Neural cell (in vitro differentiated cells): ENCODE results near the gene HLCS. TPM values are rescaled to one million over a fixed set of nuclear protein-coding genes. Genes with fewer than 3 reads are reported as not detected.

Source experiments
- H2AFZ ChIP-seq: fragments of 200-600, 300-800 bp; sonication (generic), shearing (Covaris generic); 2 replicates; pipeline ENCODE4 v1.6.0; 2014; ENCODE audit warnings: low read depth, mild to moderate bottlenecking, antibody characterized with exemption, low read length, moderate library complexity
- H3F3A ChIP-seq: fragments of 200-600 bp; shearing (Covaris generic); 2 replicates; pipeline ENCODE4 v1.6.1; 2016; ENCODE audit warnings: mild to moderate bottlenecking, moderate library complexity, mixed read lengths, antibody characterized with exemption, low read length; ENCODE audit not compliant: insufficient read depth, poor library complexity, severe bottlenecking
- H3K27ac ChIP-seq: fragments of 200-600, 300-800 bp; sonication (generic), shearing (Covaris generic); 2 replicates; pipeline ENCODE4 v1.5.1; 2014; ENCODE audit warnings: mild to moderate bottlenecking, low read length, moderate library complexity
- H3K27me3 ChIP-seq: fragments of 300-800, 200-600 bp; sonication (generic), shearing (Covaris generic); 2 replicates; pipeline ENCODE4 v1.6.0; 2014; ENCODE audit warnings: mild to moderate bottlenecking, low read depth, low read length, moderate library complexity; ENCODE audit not compliant: insufficient read depth
- H3K36me3 ChIP-seq: fragments of 300-800, 200-600 bp; sonication (generic), shearing (Covaris generic); 2 replicates; pipeline ENCODE4 v1.5.1; 2014; ENCODE audit warnings: mild to moderate bottlenecking, antibody characterized with exemption, low read length, moderate library complexity; ENCODE audit not compliant: insufficient read depth
- H3K4me2 ChIP-seq: fragments of 300-800, 200-600 bp; sonication (generic), shearing (Covaris generic); 2 replicates; pipeline ENCODE4 v1.6.0; 2014; ENCODE audit warnings: mild to moderate bottlenecking, low read length
- H3K4me3 ChIP-seq: fragments of 300-800, 200-600 bp; sonication (generic), shearing (Covaris generic); 2 replicates; pipeline ENCODE4 v1.5.1; 2014; ENCODE audit warnings: mild to moderate bottlenecking, low read length, moderate library complexity
- H3K79me2 ChIP-seq: fragments of 200-600 bp; shearing (Covaris generic); replicated peaks from 2 replicates; pipeline ENCODE4 v1.6.0; 2014; ENCODE audit warnings: mild to moderate bottlenecking, low read length, moderate library complexity; ENCODE audit not compliant: insufficient read depth
- H3K9ac ChIP-seq: fragments of 300-800, 200-600 bp; sonication (generic), shearing (Covaris generic); 2 replicates; pipeline ENCODE4 v1.6.1; 2016; ENCODE audit warnings: mild to moderate bottlenecking, low read length, mixed read lengths
- H3K9me2 ChIP-seq: fragments of 200-600 bp; shearing (Covaris generic); 2 replicates; pipeline ENCODE4 v1.6.1; 2016; ENCODE audit warnings: mild to moderate bottlenecking, low read length, mixed read lengths; ENCODE audit not compliant: insufficient read depth
- H3K9me3 ChIP-seq: fragments of 200-600, 300-800 bp; sonication (generic), shearing (Covaris generic); 2 replicates; pipeline ENCODE4 v1.6.1; 2016; ENCODE audit warnings: mild to moderate bottlenecking, mixed run types, low read length, moderate library complexity, mixed read lengths
- H4K20me1 ChIP-seq: fragments of 200-600 bp; shearing (Covaris generic); 2 replicates; pipeline ENCODE4 v1.6.1; 2016; ENCODE audit warnings: mild to moderate bottlenecking, mixed run types; ENCODE audit not compliant: insufficient read depth
- EP300 ChIP-seq: fragments of 450-650 bp; conservative IDR thresholded peaks from 2 replicates; pipeline ENCODE4 v1.6.1; 2014; ENCODE audit warnings: antibody characterized with exemption, mild to moderate bottlenecking, moderate library complexity; ENCODE audit not compliant: poor library complexity, severe bottlenecking
- EZH2 ChIP-seq: fragments of 200-600, 300-800 bp; shearing (Covaris generic), sonication (generic); IDR thresholded peaks from 2 replicates; pipeline ENCODE4 v1.6.1; 2014; ENCODE audit warnings: antibody characterized with exemption, low read length, borderline replicate concordance, mild to moderate bottlenecking; ENCODE audit not compliant: insufficient read depth, poor library complexity, severe bottlenecking
- MXI1 ChIP-seq: fragments of 450-650 bp; conservative IDR thresholded peaks from 2 replicates; pipeline ENCODE4 v1.6.1; 2014; ENCODE audit warnings: antibody characterized with exemption, mild to moderate bottlenecking; ENCODE audit not compliant: poor library complexity, severe bottlenecking
- POLR2AphosphoS5 ChIP-seq: IDR thresholded peaks from 2 replicates; pipeline ENCODE4 v1.6.1; 2012
- RAD21 ChIP-seq: fragments of 450-650 bp; conservative IDR thresholded peaks from 2 replicates; pipeline ENCODE4 v1.6.1; 2014; ENCODE audit warnings: antibody characterized with exemption, mild to moderate bottlenecking, moderate library complexity
- SMC3 ChIP-seq: fragments of 450-650 bp; conservative IDR thresholded peaks from 2 replicates; pipeline ENCODE4 v1.6.1; 2014; ENCODE audit warnings: antibody characterized with exemption, mild to moderate bottlenecking, moderate library complexity; ENCODE audit not compliant: poor library complexity
- polyA plus RNA-seq: library from polyadenylated mRNA; depleted of rRNA; stranded (reverse); fragments of >200 nt; gene quantifications from 2 replicates; pipeline ENCODE4 v1.2.3, GENCODE V29; 2014
- TF ChIP-seq, protein P1 (sequence below): IDR thresholded peaks from 2 replicates; pipeline ENCODE4 v1.6.1; 2012; ENCODE audit warnings: borderline replicate concordance
- TF ChIP-seq, protein P2 (sequence below): fragments of 450-650 bp; IDR thresholded peaks from 2 replicates; pipeline ENCODE4 v1.5.1; 2014; ENCODE audit warnings: antibody characterized with exemption, mild to moderate bottlenecking, moderate library complexity; ENCODE audit not compliant: poor library complexity, severe bottlenecking

The HLCS gene
- polyA plus RNA-seq, 1 donor from 2014 or later, result 12.1 TPM

DNA sequence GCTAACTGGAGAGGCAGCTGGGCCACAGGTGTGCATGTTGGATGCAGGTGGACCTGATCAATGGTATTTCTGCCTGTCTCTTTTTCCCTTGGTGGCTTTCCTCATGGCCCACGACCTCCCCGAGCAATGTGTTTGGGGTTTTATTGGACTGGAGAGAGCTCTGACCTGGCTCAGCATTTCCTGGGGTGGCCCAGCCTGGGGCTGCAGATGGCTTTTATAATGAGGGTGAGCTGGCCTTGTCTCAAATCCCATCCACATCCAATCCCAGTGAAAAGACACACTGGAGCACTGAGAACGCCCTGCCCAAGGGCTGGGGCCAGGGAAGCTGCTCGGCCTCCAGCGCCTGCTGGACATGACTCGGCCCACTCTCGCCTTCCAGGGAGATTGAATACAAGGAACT lies 223.5 kb downstream of the HLCS start:
- Histone ChIP-seq H3K9ac (no peak overlapping the region), H3K4me3 (no peak overlapping the region), H4K20me1 (no peaks in the 10 kb centered on the region), H3K9me3 (no peaks in the 10 kb centered on the region), H3K27me3 (peaks cover 15% of the 10 kb centered on the region), H3K79me2 (no peaks in the 10 kb centered on the region), H2AFZ (no peak overlapping the region), H3K4me2 (no peak overlapping the region), H3K27ac (no peak overlapping the region), H3K9me2 (no peaks in the 10 kb centered on the region), H3K36me3 (no peaks in the 10 kb centered on the region), H3F3A (no peaks in the 10 kb centered on the region)
- no peak for TF ChIP-seq POLR2AphosphoS5
- TF ChIP-seq, protein P1, sequence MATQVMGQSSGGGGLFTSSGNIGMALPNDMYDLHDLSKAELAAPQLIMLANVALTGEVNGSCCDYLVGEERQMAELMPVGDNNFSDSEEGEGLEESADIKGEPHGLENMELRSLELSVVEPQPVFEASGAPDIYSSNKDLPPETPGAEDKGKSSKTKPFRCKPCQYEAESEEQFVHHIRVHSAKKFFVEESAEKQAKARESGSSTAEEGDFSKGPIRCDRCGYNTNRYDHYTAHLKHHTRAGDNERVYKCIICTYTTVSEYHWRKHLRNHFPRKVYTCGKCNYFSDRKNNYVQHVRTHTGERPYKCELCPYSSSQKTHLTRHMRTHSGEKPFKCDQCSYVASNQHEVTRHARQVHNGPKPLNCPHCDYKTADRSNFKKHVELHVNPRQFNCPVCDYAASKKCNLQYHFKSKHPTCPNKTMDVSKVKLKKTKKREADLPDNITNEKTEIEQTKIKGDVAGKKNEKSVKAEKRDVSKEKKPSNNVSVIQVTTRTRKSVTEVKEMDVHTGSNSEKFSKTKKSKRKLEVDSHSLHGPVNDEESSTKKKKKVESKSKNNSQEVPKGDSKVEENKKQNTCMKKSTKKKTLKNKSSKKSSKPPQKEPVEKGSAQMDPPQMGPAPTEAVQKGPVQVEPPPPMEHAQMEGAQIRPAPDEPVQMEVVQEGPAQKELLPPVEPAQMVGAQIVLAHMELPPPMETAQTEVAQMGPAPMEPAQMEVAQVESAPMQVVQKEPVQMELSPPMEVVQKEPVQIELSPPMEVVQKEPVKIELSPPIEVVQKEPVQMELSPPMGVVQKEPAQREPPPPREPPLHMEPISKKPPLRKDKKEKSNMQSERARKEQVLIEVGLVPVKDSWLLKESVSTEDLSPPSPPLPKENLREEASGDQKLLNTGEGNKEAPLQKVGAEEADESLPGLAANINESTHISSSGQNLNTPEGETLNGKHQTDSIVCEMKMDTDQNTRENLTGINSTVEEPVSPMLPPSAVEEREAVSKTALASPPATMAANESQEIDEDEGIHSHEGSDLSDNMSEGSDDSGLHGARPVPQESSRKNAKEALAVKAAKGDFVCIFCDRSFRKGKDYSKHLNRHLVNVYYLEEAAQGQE, result no peak
- no peak for TF ChIP-seq RAD21
- TF ChIP-seq EZH2, result no peak
- TF ChIP-seq, protein P2, sequence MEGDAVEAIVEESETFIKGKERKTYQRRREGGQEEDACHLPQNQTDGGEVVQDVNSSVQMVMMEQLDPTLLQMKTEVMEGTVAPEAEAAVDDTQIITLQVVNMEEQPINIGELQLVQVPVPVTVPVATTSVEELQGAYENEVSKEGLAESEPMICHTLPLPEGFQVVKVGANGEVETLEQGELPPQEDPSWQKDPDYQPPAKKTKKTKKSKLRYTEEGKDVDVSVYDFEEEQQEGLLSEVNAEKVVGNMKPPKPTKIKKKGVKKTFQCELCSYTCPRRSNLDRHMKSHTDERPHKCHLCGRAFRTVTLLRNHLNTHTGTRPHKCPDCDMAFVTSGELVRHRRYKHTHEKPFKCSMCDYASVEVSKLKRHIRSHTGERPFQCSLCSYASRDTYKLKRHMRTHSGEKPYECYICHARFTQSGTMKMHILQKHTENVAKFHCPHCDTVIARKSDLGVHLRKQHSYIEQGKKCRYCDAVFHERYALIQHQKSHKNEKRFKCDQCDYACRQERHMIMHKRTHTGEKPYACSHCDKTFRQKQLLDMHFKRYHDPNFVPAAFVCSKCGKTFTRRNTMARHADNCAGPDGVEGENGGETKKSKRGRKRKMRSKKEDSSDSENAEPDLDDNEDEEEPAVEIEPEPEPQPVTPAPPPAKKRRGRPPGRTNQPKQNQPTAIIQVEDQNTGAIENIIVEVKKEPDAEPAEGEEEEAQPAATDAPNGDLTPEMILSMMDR, result no peak
- no peak for TF ChIP-seq MXI1
- no peak for TF ChIP-seq EP300

DNA sequence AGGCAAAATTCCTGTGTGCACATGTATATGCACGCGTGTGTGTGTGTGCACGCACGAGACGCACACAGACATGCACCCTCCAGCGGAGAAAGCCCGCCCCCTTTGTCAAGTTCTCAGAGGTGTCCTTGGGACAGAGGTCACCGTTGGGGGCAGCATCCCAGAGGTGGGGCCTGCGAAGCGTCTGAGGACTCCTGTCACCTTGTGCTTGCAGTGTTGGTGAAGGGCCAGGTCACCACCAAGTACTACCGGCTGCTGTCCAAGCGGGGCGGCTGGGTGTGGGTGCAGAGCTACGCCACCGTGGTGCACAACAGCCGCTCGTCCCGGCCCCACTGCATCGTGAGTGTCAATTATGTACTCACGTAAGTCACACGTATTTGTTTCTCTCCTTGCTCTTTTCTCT lies 225.0 kb downstream of the HLCS start:
- H3K4me3 ChIP-seq, result no peak overlapping the region
- H3K9ac ChIP-seq, result no peak overlapping the region
- no peaks in the 10 kb centered on the region for H3K79me2 ChIP-seq
- no peak for TF ChIP-seq SMC3
- TF ChIP-seq, protein P1, result no peak
- TF ChIP-seq RAD21, result no peak
- TF ChIP-seq MXI1, result no peak
- no peaks in the 10 kb centered on the region for H3K9me2 ChIP-seq
- H3K27me3 ChIP-seq, result peaks cover 4% of the 10 kb centered on the region
- H3K4me2 ChIP-seq, result no peak overlapping the region
- no peaks in the 10 kb centered on the region for H3K36me3 ChIP-seq
- no peak overlapping the region for H2AFZ ChIP-seq
- H3K27ac ChIP-seq, result no peak overlapping the region
- H4K20me1 ChIP-seq, result no peaks in the 10 kb centered on the region
- H3F3A ChIP-seq, result no peaks in the 10 kb centered on the region
- H3K9me3 ChIP-seq, result no peaks in the 10 kb centered on the region
